Body of pancreas (tissue), 4 donors: Measurements from ENCODE around the gene TMEM134.

Experiments used
- CTCF ChIP-seq, 7 experiments: fragments of 450-650 bp in 4 of 7; fragments of 200-600 bp in 3 of 7; sonication (generic) in 3 of 7; IDR thresholded peaks; one replicate each; pipeline ENCODE4 v1.5.1; 2016 to 2019; ENCODE audit warnings: antibody characterized with exemption in 7 of 7
- POLR2A ChIP-seq, 3 donors: fragments of 450-650 bp; IDR thresholded peaks; one replicate each; pipeline ENCODE4 v1.6.1; 2016; ENCODE audit warnings: antibody characterized with exemption in 3 of 3, mild to moderate bottlenecking in 2 of 3

DNA sequence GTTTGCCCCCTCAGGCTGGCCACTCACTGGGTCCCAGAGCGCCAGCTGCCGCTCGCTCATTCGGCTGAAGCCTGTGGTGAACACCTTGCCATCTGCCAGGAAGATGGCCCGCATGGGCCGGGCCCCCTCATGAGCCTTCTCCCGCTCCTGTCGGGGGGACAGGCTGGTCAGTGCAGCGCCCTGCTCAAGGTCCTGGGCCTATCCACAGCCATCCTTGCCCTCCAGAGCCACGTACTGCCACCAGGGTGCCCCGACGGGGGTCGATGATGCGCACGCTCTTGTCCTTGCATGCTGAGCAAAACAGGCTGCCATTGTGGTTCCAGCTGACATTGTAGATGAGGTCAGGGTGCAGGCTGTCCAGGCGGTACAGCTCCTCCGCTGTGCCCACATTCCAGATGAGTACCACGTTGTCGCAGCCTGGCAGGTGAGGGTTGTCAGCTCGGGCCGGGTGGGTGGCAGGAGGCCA lies 27.9 kb downstream of the TMEM134 start:
- TF ChIP-seq POLR2A (IDR thresholded peaks at IDR 0.05) (no peak), CTCF (IDR thresholded peaks at IDR 0.05) (no peak)
